GM18858 (cell line): Measurements from ENCODE around the gene SBK1.

Experiments
- ATAC-seq: cut with Tn5 transposase; IDR thresholded peaks from one replicate; pipeline ENCODE4 v1.9.1; 2021; ENCODE audit not compliant: unreplicated experiment

Gene SBK1

DNA sequence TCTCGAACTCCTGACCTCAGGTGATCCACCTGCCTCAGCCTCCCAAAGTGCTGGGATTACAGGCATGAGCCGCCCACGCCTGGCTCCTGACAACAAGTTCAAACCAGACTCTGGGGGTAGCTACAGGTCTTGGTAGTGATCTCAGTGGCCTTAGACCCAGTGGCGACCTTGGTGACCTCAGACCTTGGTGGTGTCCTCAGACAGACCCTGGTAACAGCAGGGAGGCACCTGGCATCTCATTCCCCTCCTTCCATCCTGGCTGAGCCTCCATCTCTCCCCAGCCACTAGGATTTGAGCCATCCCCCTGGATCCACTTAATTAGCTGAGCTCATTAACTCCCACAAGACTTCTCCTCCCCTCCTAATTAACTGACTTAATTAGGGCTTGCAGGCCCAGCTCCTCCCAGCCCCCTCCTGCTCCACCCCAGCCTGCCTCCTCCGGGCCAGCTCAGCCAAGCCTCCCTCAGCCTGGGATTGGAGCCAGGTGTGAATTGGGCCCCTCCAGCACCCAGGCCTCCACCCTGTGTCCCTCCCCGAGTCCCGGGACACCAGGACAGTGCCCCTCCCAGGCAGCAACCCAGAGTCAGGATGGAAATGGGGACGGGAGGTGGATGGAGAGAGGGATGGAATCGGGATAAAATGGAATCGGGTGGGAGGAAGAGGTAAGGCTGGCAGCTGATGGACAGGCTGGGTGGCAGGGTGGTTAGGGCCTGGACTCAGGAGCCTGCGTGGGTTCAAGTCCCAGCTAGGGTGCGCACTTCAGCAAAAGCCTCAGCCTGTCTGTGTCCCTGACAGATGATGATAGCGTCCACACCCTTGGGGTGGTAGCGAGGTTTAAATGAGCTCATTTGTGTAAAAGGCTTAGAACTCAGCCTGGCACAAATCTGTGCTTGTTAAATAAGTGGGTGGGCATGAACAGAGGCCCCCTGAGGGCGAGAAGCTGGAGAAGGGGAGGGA, 11.2 kb upstream of the SBK1 start:
- ATAC-seq = no peak

DNA sequence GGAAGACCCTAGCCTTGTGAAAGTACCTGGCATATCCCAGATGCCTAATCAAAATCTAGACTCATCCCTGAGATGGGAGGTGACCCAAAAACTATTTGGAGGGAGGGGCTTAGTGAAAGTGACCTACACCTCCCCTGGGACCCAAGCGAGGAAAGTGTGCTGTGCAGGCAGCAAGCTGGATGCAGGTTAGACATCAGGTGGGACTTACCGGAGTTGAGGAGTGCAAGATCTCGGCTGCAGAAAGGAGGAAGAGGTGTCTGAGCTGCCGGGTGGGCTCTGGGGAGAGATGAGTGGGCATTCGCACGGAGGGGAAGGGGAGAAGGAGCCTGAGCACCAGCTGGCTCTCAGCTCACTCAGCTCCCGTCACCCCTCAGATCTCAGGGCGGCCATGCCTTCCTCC, 10.3 kb upstream of the SBK1 start:
- no peak for ATAC-seq

DNA sequence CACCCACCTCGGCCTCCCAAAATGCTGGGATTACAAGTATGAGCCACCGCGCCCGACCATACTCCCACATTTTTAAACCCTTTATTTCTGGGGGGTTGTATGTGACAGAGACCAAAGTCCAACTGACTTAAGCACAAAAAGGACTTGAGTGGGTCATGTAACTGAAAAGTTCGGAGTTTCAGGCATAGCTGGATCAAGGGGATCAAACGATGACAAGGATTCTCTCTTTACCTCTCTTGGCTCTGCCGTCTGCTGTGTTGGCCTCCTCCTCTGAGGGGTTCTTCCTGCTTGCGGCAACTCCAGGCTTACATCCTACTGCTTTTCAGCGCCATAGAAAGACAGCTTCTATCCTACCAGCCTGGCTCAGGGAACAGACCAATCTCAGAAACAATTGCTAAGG, 9.2 kb upstream of the SBK1 start:
- ATAC-seq = no peak

DNA sequence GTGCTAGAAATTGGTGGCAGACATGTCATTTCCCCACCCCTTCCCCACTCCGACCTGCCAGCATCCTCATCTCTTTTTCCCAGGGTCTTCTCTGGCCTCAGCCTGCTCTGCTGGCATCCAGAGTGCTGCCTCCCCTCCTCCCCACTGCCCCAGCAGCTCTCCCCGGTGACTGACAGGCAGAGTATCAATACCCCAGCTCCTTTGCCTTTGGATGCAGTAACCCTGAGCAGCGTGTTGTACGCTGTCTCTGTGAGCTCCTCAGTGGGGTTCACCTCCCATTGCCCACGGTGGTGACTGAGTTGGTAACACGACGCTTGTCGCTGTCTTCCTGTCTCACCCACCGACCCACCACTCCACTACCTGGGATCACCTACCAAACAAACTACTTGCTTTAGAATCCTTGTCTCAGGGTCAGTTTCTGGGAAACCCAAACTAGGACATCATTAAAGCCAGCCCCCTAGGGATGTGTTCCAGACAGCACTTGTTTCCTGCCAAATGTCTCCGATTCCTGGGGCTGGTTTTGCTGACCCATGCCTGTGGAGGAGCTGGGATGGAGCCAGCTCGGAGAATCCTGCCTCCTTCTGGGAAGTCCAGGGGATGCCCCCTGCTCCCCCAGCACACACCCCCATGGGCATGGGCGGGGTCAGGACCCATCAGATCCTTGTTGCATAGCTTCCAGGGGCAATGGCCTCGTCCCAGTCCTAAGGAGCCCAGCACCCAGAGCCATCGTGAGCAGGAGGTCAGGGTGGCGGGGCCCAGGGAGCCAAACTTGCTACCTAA, 8.3 kb upstream of the SBK1 start:
- ATAC-seq = no peak

DNA sequence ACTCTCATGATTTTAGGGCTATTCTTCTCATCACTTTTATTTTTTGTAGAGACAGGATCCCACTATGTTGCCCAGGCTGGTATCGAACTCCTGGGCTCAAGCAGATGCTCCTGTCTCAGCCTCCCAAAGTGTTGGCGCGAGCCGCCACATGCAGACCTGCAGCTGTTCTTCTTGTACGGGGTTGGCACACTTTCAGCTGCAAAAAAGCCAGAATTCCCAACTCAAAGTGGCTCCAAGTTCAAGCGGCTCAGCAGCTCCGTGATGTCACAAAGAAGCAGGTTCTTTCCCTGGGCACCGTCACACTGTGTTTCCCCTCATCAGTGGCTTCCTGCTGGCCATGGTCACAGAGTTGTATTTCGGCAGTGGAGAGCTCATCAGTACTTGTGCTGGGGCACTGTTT, 6.7 kb upstream of the SBK1 start:
- ATAC-seq = no peak

DNA sequence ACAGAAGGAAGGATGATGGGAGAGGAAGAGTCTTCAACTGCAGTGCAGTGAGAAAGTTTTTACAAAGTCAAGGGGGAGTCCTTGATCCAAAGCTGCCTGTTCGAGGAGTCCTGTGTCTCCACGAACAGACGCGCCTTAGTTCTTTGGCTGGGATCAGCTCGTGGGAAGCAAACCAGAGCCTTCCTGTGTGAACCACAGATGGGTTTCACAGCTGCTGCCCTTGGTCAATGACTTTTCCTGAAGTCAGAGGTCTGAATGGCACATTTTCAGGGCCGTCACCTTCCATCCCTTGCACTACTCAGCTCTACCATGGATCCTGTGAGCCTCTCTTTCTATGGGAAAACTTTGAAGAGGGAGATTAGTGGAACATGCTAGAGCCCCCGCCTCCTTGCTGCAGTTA, 4.2 kb upstream of the SBK1 start:
- no peak for ATAC-seq

DNA sequence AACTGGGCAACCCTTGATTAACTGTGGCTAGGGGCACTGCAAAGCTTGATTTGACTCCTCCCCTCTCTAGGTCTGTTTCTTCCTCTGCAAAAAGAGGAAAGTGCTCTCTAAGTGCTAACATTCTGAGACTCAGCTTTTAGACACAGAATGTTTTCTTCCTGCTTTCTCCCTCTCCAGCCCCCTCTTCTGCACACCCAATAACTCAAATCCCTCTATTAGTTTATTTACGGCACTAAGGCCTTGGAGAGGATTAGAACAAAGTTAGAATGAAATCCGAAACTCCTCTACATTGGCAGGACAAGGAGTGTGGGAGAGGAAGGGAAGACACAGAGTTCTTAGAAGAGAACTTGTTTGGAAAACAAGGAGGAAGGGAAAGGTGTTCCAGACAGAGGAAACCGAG, 3.3 kb upstream of the SBK1 start:
- no peak for ATAC-seq

DNA sequence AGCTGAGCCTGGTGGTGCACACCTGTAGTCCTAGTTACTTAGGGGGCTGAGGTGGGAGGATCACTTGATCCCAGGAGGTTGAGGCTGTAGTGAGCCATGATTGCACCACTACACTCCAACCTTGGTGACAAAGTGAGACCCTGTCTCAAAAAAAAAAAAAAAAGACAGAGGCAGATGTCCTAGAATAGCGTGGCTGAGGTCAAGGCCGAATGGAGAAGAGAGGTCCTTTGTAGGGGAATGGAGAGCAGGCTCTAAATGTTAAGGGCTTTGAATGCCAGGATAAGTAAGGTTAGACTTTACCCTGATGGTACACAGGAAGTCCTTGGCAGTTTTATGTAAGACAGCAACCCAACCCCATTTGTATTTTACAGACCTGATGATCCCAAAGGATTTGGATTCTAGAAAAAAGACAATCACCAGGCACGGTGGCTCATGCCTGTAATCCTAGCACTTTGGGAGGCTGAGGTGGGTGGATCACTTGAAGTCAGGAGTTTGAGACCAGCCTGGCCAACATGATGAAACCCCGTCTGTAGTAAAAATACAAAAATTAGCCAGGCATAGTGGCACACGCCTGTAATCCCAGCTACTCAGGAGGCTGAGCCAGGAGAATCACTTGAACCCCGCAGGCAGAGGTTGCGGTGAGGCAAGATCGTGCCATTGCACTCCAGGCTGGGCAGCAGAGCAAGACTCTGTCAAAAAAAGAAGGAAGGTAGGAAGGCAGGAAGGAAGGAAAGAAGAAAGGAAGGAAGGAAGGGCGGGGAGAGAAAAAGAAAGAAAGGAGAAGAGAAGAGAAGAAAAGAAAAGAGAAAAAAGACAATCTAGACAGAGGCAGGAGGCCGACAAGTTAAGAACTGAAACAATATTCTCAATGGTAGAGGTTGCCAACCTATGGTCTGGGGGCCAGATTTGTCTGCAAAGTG, 2.1 kb upstream of the SBK1 start:
- ATAC-seq = no peak

DNA sequence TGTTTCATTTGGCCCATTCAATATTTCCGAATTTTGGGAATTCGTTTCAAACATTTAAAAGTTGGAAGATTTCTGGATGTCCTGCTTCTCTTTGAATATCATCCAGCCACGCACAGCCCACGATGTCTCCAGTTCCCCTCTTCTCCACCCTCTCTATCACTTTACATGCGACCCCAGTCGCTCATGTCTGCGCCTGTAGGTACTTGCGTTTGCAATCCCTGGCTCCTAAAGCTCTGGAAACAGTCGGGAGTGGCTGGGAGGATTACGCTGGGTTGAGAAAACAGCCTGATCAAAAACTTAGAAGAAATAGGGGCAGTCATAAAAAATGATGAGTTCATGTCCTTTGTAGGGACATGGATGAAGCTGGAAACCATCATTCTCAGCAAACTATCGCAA, 1.5 kb upstream of the SBK1 start:
- ATAC-seq = no peak

DNA sequence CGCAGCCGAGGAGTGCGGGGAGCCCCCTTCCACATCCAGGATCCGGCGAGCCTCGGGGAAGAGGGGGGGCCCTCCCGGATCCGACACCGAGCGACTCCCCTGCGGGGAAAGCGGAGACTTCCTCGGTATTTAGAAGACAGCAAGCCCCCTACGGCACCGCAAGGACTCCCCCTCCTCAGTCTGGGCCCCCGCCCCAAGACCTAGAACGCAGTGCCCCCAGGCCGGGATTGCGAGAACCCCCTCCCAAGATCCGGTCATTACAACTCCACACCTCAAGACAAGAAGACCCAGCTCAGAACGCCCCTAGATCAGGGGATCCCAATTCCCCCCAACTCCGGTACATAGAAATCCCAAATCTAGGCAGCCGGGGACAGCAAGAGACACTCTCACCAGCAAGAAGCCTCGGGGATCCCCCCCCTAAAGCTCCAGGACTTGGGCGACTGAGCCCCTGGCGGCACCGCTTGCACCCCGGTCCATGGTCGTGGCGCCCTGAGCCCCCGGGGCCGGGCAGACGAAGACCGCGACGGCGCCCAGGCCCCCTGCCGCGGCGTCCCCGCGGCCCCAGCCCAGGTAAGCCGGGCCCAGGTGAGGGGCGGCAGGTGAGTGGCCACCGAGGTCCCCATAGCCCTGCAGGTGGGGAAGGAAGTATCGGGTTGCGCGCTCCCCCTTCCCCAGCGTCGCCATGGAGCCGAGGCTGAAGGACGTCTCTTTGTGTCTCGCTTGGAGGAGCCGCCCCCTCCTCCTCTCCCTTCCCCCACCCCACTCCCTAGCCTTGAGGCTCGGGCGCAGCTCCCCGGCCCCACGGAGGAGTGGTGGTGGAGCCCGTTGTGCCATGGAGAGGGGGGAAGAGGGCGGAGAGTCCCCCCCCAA, 641 bp downstream of the SBK1 start:
- no peak for ATAC-seq

DNA sequence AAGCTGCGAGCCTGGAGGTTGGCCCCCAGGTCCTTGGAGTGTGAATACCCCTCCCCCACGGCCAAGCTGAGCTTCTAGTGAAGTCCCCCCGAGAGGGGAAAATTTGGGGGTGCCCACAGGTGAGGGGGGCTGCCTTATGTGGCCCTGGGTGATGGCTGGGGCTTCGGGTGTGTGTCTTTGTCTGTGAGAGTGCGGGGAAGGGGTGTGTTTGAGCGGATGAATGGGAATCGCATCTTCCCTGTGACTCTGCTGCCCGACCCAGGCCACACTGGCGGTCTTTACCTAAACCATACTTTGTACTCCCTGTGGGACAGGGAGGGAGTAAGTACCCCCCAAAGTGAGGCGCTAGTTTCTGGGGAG, 1.3 kb downstream of the SBK1 start:
- no peak for ATAC-seq

DNA sequence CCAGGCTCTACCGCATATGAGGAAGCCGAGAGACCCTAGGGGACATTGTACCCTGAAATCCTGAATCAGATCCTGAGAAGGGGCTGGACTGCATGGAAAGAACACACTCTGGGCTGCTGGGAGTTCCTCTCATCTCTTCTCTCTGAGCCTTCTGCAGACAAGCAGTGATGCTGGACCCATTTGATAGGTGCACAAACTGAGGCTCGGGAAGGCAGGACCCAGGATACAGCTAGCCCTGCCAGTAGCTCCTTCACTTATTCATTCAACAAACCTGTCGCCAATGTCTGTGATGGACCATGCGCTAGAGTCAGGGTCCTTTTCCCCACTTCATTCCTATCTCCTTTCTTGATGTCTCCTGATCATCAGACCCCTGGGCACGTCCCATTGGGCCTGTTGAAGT, 1.9 kb downstream of the SBK1 start:
- no peak for ATAC-seq

DNA sequence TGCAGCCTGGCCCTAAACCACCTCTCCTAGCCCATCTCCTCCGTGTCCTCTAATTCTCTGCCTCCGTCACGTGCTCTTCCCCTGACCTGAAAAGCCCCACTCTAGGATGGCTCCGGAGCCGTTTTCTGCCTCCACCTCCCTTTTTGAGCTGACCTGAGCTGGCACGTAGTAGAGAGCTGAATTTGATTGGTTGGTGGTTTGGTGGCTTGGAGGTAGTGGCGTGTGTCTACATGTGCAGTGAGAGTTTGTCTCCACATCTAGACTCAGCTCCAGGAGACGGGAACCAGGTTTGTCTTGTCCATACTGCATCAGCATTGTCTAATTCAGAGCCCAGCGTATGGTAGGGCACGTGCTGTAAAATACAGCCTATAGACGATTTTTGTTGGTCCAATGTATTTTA, 3.0 kb downstream of the SBK1 start:
- no peak for ATAC-seq

DNA sequence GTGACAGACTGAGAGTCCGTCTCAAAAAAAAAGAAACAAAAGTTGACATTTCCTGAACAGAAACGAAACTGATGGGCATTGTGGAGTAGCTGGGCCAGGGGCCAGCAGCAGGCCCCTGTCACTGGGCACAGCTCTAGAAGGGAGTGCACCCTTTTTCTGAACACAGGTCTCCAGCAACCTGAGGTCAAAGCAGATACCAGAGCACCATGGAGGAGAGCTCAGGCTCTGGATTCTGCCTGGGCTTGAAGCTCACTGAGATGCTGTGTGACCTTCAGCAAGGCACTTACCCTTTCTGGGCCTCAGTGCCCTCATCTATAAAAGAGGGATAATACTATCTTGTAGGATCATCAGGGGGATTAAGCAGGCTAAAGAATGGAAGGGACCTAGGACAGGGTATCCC, 5.0 kb downstream of the SBK1 start:
- no peak for ATAC-seq

DNA sequence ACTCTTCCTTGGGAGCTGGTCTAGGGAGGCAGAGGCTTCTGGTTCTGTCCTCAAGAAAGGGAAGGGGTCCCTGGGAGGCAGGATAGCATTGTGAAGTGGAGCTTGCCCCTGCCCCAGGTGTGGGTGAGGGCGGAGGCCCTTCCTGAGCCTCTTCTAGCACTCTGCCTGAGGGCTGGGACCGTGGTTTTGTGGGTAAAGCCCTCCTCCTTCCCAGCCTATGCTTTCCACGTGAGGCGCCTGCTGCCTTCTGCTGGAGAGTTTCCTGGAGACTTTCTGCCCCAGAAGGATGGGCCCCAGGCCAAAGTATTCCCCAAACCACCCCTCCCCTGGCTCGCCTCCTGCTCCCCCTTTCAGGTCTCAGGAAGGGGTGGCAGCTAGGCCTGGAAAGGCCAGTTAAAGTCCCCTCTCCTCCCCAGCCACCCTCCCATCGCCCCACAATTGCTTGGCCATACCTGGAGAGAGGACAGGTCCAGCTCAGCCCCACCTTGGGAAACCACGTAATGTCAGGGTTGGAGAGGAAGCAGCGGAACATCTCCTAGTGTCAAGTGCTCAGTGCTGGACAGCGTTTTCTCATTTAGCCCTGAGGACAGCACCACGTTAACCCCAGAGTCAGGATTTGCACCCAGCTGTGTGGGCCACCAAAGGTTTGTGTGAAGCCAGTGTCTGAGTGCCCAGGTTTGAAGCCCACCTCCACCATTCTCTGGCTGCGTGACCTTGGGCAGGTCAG, 5.6 kb downstream of the SBK1 start:
- ATAC-seq = no peak

DNA sequence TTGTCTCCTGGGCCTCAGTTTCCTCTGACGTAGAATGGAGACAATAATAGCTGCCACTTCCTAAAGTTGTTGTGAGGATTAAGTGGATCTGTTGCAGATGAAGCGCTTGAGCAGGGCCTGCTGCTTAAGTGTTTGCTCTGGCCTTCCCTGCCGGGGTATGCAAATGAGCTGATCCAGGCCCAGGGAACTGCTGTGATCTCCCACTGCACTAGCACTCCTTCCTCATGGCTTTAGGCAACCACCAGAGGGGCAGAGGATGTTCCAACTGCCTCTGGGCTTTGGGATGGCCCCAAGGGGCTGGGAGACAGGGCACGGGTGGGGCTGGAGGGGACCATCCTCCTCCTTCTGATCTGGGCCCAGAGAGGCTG, 6.2 kb downstream of the SBK1 start:
- ATAC-seq = no peak

DNA sequence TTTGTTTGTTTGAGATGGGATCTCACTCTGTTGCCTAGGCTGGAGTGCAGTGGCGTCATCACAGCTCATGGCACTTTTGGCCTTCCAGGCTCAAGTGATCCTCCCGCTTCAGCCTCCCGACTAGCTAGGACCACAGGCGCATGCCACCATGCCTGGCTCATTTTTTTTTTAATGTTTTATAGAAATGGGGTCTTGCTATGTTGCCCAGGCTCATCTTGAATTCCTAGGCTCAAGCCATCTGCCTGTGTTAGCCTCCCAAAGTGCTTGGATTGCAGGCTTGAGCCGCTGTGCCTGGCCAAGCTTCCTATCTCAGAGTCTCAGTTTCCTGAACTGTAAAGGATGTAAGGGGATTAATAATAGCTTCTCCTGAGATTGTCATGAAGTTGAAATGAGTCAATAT, 8.0 kb downstream of the SBK1 start:
- no peak for ATAC-seq

DNA sequence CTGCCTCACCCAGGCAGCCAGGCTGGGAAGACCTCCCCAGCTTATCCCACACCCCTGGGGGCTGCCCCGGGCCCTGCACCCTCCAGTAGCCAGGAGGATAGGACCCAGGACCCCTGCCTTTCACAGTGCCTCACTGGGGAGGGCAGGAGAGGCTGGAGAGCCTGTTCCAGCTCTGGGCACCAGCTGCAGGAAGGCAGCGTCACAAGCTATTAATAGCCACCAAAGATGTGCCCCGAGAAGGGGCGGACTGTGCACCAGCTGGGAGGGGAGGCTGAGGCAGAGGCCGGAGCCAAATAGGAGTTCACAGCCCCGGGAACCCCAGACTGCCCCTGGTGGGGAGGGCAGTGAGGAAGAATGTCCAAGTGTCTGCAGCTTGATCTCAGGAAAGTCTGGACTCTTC, 8.8 kb downstream of the SBK1 start:
- no peak for ATAC-seq

DNA sequence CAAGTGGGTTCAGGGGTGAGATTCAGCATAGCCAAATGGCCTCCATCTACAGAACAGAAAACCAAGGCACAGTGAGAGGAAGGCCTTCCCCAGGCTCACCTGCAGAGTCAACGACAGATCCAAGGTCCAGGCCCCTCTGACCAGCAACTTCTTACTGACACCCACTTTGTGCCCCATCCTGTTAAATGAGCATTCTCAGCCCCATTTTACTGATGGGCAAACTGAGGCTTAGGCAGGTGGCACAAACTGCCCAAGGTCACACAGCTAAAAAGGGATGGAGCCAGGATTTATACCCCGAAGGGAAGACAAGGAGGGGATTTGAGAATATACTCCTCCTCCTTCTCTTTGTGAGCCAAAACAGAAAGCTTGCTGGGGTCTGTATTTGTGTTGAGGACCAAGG, 9.3 kb downstream of the SBK1 start:
- no peak for ATAC-seq

DNA sequence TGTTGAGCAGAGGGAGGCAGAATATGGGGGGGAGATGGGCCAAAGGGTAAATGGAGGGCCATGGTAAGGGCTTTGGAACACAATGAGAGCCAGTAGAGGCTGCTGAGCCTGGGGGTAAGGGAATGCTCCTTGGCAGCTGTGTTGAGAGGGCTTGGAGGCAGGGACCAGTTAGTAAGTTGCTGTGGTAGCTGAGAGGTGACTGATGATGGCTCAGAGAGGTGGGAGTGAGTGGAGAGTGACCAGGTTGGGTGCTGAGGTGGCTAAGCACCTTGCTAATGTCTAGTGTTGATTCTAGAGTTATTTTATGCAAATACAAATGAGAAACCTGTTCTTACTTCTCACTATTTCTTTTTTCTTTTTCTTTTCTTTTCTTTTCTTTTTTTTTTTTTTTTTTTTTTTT, 10.8 kb downstream of the SBK1 start:
- no peak for ATAC-seq
